HG02642 (cell line): ENCODE measurements around the gene MATK.

Source experiments
- ATAC-seq: cut with Tn5 transposase; IDR thresholded peaks from one replicate; pipeline ENCODE4 v1.9.1; 2021; ENCODE audit warnings: mild to moderate bottlenecking; ENCODE audit not compliant: unreplicated experiment, poor library complexity

Gene MATK

GRCh38 chr19:3785938-3786824 is at the start of gene MATK:
TSS of gene MATK (minus strand) at chr19:3786381. CDS start at chr19:3785135, 1,246 bp downstream.
- ATAC-seq = no peak

GRCh38 chr19:3835055-3835435 is 48.9 kb upstream of the MATK start:
- no peak for ATAC-seq

GRCh38 chr19:3834349-3835054 is 48.3 kb upstream of the MATK start:
- ATAC-seq = no peak

- no peak for ATAC-seq
Observed at GRCh38 chr19:3833578-3834348, 47.6 kb upstream of the MATK start.

- no peak for ATAC-seq
Observed at GRCh38 chr19:3832001-3832400, 45.8 kb upstream of the MATK start.

GRCh38 chr19:3831601-3832000 is 45.4 kb upstream of the MATK start:
- ATAC-seq = no peak

GRCh38 chr19:3830621-3831589 is 44.7 kb upstream of the MATK start:
- no peak for ATAC-seq

GRCh38 chr19:3827306-3827705 is 41.1 kb upstream of the MATK start:
- no peak for ATAC-seq

- ATAC-seq = no peak
Observed at GRCh38 chr19:3826163-3826562, 40.0 kb upstream of the MATK start.

GRCh38 chr19:3825286-3825956 is 39.2 kb upstream of the MATK start:
- no peak for ATAC-seq

GRCh38 chr19:3823350-3823713 is 37.2 kb upstream of the MATK start:
- ATAC-seq = no peak

GRCh38 chr19:3822683-3823349 is 36.6 kb upstream of the MATK start:
- ATAC-seq = no peak

GRCh38 chr19:3821857-3822364 is 35.7 kb upstream of the MATK start:
- no peak for ATAC-seq

GRCh38 chr19:3821156-3821555 is 35.0 kb upstream of the MATK start:
- no peak for ATAC-seq

- ATAC-seq = no peak
Observed at GRCh38 chr19:3819989-3820388, 33.8 kb upstream of the MATK start.

- no peak for ATAC-seq
Observed at GRCh38 chr19:3818918-3819317, 32.7 kb upstream of the MATK start.

- ATAC-seq = no peak
Observed at GRCh38 chr19:3818466-3818865, 32.3 kb upstream of the MATK start.

GRCh38 chr19:3817761-3818160 is 31.6 kb upstream of the MATK start:
- no peak for ATAC-seq
